Measurements from ENCODE around the gene LRRC4.

The LRRC4 gene

DNA sequence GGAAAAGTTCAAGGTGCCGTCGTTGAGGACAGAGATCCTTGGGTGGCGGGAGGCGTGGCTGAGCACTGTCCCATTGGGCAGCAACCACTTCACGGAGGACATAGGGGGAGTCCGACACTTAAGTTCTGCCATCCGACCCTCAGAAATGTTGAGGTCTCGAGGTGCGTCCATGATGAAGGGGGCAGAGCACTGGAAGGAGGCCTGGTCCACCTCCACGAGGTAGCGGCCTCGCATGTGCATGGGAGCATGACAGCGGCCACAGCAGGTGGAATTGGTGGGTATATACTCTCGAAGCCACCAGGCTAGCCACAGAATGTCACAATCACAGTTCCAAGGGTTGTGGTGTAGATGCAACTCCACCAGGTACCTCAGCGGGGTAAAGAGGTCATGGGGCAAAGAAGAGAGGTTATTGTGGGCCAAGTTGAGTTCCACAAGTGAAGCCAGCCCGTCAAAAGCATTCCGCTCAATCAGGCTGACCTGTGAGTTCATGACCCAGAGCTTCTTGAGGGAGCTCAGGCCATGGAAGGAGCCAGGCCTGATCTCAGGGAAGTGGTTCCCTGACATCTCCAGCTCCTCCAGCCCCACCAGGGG, 1.7 kb downstream of the LRRC4 start:
- DNase-seq: no peak

- DNase-seq: no peak
Measured at GRCh38 chr7:128027485-128027980, 3.7 kb downstream of the LRRC4 start.

GRCh38 chr7:128026551-128026950, 4.7 kb downstream of the LRRC4 start:
- DNase-seq: no peak

GRCh38 chr7:128025819-128026218, 5.4 kb downstream of the LRRC4 start:
- no peak for DNase-seq

GRCh38 chr7:128025380-128025779, 5.9 kb downstream of the LRRC4 start:
- DNase-seq: no peak

DNA sequence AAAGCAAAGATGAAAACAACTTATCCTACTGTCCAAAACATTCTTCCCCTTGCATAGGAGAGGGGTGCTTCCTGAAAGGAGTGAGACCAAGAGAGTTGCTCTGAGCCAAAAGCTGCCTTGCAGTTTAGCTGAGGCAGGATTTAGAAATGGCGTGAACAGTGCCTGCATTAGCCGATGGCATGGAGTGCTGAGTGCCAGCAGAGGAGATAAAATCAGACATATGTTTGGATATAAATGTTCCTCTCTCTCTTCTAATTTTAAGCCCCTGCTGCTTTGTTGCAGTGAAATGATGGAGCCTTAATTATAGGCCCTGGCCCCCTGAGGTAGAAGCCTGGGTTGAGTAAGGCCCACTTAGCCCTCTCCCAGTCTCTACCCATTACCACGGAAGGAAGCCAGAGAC, 7.1 kb downstream of the LRRC4 start:
- DNase-seq: no peak

DNA sequence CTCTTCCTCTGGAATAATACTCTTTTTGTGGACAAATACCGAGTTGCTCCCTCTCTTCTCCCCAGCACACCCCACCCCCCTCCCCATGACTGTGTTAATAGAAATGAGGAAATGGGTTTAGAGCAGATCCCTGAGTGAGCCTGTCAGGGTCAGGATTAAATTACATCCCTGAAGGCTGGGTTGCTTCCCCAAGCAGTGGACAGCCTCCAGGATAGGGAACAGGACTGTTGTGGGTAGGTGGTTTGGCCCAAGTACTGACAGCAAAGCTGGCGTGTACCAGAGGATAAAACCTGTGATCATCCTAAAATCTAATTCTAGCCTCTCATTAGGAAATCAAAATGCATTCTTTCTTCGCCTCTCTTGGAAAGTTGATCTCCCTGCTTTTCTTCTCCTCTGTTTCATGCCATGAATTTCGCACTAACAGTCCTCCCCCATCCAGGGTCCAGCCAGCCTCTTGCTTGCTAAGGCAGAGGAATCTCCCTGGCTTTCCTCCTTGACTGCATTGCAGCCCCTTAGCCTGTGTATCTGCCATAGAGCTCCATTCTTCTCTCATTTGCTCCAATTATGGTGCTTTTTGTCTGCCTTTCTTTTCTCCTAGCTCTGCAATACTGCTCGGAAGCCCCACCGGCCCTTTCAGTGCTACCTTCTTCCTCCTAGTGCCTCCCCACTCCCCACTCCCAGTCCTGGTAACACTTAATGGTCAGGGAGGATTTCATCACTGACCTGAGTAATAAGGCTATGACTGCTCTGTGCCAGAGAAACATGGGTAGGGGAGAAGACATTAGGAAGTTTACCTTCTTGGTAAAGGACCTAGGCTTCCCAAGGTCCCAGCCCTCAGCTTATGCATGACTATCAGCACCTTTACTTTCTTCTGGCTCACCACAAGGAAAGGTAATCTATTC, 8.4 kb downstream of the LRRC4 start:
- no peak for DNase-seq

DNA sequence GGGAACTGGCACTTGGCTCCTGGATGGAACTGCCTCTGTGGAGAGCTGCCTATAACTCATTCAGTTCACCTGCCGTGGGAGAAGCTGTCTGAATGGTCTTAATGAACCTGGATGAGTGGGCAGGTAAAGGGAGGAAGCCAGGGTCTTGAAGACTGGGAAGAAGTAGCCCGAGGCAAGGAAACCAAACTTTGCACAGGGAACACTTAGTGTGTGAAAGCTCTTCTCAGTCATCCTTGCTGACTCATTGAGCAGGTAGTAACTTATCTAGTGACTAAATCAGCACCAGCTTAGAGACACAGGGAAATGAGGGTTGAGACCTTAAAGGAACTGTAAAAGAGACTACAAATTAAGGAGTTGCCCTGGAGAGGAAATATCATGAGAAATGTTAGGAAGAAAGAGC, 9.9 kb downstream of the LRRC4 start:
- DNase-seq: no peak

DNA sequence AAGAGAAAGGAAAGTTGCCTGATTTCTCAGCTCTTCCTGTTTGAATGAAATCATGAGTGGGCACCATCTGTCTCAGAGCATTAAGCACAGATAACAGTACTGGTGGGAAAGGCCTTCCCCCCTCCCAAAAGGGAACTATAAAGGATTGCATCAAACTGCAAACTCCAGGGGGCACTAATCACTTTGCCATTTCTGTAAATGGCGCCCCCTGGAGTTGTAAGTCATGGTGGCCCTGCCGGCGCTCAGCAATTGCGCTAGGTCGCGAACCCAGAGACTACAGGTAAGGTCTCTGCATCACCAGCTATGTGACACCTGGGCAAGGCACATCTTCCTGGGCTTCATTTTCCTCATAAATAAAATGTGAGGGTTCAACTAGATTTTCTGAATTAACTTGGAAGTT, 11.1 kb downstream of the LRRC4 start:
- DNase-seq: no peak

DNA sequence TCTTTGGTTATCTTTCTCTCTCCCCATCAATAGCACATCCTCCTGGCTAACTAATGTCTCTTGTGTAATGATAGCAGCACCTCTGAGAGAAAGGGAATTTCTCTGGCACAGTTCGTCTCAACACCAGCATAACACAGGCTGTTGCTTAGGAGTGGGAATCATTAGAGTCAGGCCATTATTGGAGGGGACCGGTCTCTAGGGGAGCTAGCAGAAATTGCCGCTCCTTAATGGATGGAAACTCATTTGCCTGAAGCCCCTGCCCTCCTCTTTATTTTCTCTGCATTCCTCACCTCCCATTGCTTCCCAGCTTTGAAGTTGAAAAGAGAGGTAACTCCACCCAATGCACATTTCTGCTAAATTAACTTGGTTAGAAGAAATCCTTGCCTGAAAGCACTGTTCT, 11.9 kb downstream of the LRRC4 start:
- DNase-seq: no peak

DNA sequence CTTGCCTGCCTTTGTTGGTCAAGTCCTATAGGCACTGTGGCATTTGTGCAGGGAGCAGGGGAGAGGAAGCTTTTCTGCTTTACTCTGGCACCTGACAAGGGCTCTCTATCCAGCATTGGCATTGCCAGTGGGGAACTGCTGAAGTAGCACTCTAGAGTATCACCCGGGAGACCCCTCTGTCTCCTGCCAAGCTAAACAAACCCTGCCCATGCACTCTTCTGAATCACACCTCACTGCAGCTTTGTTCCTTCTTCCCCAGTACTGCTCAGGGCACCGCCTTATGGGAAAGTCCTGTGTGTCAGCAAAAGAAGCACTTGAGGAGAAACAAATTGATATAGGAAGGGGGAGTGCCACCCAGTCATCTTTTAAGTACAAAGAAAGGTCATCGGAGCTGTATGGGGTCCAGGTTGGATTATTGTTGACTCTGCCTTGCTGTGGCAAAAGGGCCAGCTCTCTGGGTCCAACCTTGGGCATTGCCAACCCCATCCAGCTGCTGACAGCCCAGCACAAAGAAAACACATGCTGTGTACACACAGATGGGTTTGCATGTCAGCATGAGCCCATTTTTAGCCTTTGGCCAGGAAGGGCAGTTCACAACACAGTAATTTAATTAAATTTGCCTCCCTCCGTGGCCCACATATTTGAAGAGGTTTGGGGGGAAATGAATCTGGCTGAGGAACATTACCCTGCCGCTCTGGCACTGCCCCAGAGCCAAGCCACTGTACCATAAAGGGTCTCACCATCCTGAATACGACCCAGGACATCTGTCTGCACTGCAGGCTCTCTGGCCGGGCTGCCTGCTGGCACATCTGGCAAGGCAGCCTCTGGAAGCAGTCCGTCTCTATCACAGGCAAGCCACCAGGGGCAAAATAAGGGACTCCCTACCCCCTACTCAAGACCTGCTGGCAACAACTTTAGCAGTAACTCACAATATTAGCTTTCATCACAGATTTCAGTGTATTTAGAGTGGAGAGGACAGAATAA, 13.1 kb downstream of the LRRC4 start:
- DNase-seq: no peak

DNA sequence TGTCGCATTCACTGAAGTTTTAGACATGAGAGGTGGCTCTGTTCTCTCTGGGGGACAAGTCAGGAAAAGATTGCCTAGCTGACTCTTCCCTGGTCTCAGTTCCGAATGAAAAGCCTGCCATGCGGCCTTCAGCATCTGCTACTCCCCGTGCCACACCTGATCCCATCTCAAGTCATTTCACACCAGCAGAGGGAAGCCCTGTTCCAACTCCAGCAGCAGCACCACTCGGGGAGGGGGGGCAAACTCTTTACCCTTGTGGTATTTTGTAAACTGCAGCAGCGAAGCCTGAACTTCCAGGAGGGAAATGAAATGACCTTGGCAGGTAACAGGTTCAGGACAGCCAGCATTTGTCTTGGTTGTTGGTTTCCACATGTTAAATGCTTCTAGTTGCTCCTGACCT, 13.8 kb downstream of the LRRC4 start:
- DNase-seq: no peak

GRCh38 chr7:128014811-128015210, 16.4 kb downstream of the LRRC4 start:
- no peak for DNase-seq

DNA sequence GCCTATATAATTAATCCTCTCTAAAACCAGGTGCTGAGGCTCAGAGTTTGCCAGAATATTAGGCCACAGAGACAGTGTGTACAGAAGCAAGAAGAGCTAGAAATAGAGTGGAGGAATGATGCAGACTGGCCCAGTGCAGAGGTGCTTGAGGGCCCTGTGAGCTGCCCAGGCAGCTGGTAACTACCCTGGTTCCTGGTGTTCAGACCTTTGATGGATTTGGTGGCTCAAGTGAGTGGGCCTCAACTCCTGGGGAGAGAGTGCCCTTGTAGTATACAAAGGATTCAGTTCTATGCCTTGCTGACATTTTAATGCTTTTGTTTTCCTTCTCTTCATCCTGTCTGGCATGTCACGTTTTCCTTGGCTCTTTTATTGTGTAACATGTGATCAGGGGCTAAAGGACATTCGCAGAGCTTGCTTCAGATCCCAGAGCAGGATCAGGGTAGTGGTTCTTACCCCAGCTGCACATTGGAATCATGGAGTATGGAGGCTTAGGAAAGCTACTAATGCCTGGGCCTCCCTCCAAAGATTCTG, 20.0 kb downstream of the LRRC4 start:
- DNase-seq: no peak

DNA sequence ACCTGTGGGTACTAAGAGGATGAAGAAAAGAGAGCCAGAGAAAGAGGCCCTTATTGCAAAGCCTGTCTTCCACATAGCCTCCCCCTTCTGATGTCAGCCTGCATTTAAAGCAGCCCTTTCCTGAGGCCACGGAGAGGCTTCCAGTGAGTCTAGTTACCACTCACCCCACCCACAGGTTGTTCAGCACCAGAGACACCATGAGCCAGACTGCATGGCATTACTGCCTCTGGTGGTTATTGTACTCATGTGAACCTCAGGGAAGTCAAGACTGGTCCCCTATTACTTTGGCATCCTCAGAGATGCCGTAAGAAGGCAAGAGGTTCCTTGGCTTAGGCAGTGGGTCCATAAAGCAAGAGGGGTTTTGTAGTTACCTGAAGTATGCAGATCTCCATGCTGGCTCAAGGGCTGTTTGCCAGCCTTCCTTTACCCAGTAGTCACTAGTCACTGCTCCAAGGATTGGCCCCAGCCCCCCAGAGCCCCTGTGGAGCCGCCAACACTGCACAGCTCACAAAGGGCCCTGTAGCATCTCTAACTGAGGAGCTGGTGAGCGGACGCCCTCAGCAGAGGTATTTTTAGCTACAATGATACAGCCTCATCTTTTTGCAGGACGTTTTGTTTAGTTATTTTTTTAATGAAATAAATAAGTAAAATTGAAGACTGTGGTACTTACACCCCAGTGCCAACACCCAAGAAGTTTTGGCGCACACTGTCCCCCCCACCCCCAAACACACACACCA, 20.7 kb downstream of the LRRC4 start:
- DNase-seq: no peak

- no peak for DNase-seq
Measured at GRCh38 chr7:128008744-128009143, 22.5 kb downstream of the LRRC4 start.

- DNase-seq: no peak
Measured at GRCh38 chr7:128008141-128008540, 23.1 kb downstream of the LRRC4 start.

DNA sequence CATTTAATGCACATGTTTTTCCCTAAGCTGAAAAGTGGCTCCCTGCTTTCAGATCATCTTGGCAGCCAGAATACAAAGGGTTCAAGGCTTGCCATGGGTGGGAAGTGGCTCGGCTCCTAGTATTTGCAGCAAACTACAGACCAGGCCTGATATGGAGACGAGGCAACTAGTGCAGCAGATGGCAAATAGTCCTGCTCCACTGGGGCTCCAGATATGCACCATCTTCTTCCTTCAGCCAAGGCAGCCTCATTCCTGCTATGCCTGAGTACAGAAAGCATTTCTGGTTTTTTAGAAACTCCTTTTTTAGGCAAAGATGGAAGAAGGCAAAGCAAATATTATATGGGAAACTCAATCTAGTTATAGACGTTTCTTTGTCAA, 23.9 kb downstream of the LRRC4 start:
- no peak for DNase-seq

GRCh38 chr7:128006550-128007302, 24.5 kb downstream of the LRRC4 start:
- no peak for DNase-seq

DNA sequence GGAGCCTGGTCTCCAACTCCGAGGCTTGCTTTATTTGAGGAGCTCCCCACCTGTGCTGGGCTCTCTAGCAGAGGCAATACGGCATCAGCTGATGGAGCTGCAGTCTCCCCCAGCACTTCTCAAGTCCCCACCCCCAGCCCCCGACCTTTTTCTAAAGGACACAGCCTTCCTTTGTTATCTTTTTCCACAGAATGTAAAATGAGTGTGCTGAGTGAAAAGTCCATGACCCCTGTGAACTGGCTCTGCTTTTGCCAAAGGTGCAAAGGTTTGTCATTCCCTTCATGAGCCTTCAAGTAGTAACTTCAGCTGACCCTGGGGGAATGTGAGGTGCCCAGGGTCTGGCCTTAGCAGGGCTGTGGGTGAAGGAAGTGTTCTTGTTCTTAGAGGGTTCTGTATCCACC, 25.5 kb downstream of the LRRC4 start:
- no peak for DNase-seq

- DNase-seq: no peak
Measured at GRCh38 chr7:128005117-128005516, 26.1 kb downstream of the LRRC4 start.

All from activated naive CD4-positive, alpha-beta T cell (primary cell).